A549 treated with AZD2906 at 1 μM for 4 hours (cell line): Measurements from ENCODE around the gene FSCB. TPM values are rescaled to one million over a fixed set of nuclear protein-coding genes. Genes with fewer than 3 reads are reported as not detected.

Source experiments
- total RNA-seq: library from RNA; stranded (reverse); fragments of 200-300 nt; extraction: Qiagen RNA extraction; gene quantifications from 5 replicates; pipeline ENCODE4 v1.2.3, GENCODE V29; 2022

Gene FSCB, protein sequence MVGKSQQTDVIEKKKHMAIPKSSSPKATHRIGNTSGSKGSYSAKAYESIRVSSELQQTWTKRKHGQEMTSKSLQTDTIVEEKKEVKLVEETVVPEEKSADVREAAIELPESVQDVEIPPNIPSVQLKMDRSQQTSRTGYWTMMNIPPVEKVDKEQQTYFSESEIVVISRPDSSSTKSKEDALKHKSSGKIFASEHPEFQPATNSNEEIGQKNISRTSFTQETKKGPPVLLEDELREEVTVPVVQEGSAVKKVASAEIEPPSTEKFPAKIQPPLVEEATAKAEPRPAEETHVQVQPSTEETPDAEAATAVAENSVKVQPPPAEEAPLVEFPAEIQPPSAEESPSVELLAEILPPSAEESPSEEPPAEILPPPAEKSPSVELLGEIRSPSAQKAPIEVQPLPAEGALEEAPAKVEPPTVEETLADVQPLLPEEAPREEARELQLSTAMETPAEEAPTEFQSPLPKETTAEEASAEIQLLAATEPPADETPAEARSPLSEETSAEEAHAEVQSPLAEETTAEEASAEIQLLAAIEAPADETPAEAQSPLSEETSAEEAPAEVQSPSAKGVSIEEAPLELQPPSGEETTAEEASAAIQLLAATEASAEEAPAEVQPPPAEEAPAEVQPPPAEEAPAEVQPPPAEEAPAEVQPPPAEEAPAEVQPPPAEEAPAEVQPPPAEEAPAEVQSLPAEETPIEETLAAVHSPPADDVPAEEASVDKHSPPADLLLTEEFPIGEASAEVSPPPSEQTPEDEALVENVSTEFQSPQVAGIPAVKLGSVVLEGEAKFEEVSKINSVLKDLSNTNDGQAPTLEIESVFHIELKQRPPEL
- not detected in 5 replicates for total RNA-seq

DNA sequence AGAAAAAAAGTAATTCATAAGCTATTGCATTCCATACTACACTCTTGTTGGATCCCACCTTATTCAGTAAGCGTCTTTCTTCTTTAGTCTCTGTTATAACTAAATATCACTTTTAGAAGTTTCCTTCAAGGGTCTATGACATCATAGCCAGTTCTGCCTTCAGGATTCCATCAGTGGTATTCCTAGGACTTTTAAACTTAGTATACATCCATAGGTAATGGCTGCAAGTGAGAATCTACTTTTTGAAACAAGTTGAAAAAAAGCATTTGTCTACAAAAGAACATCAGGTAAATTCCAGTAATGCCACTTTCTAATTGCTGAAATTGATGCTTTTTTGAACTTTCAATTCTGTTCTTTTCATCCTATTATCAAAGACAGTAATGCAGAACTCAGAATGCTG, at the start of gene FSCB:
FSCB (minus strand) TSS at position 101 of the 400 bp plus-strand sequence. CDS start 296 bp downstream, outside the sequence.

